ENCODE results near the gene PLXND1.

PLXND1 gene

DNA sequence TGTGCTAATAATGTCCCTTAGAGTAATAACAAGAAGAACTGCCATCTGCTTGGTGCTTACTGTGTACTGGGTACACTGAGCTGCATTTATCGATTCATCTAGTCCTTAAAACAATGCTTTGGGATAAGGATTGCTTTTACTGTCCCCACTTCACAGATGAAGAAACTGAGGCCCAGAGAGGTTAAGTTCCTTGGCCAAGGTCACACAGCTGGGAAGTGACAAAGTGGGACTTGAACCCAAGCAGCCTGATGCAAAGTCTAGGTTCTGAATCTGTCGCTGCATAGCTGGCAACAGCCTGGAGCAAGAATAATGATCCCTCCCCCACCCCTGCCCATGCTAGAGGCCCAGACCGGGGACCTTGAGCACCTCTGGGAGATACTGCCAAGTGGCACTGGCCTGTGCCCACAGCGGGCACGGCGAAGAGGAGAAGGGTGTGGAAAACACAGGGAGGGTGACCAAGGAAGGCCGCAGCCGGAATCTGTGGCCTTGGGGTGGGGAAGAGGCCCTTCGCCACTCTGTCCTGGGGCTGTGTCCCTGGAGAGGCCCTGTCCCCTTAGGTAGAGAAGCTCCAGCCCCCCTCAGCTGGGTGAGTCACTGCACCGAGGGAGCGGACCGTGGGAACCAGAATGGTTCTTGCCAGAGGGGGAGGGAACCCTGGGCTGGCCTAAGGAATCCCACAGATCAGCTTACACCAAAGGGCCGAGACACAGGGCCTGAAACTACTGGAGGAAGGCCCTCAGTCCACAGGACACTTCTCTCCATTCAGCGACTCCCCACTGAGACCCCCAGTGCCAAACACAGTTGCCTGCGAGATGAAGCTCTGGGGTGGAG, 3.5 kb downstream of the PLXND1 start:
- no peak overlapping the region for H3K27ac Mint-ChIP-seq
- H3K4me3 Mint-ChIP-seq: no peak overlapping the region
- no peak for DNase-seq (ENCODE audit: low spot score in 2 of 2)
- ATAC-seq: no peak
- no peaks in the 10 kb centered on the region for H3K9me3 Mint-ChIP-seq
- H3K36me3 Mint-ChIP-seq: peaks cover 7% of the 10 kb centered on the region
- peaks cover 86% of the 10 kb centered on the region for H3K4me1 Mint-ChIP-seq

DNA sequence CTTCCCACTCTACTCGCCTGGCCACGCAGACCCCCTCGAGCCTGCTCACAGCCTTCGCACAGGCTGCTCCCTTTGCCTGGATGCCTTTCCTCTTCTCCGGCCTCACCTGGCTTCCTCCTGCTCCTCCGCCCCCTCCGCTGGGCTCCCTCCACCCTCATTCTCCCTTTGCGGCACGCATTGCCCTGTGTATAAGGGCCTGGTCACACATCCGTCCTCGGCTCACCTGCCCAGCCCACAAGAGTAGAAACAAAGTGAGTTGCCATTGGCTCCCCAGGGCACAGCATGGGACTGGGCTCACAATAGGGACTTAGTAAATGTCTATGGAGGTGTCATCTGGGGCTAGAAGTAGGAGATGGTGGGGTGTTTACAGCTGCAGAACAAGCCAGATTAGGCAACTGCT, 4.2 kb downstream of the PLXND1 start:
- DNase-seq (ENCODE audit: low spot score in 2 of 2) (no peak), ATAC-seq (no peak)
- Mint-ChIP-seq H3K4me3 (no peak overlapping the region), H3K27ac (no peak overlapping the region), H3K4me1 (peaks cover 84% of the 10 kb centered on the region), H3K36me3 (peaks cover 7% of the 10 kb centered on the region), H3K9me3 (no peaks in the 10 kb centered on the region)

DNA sequence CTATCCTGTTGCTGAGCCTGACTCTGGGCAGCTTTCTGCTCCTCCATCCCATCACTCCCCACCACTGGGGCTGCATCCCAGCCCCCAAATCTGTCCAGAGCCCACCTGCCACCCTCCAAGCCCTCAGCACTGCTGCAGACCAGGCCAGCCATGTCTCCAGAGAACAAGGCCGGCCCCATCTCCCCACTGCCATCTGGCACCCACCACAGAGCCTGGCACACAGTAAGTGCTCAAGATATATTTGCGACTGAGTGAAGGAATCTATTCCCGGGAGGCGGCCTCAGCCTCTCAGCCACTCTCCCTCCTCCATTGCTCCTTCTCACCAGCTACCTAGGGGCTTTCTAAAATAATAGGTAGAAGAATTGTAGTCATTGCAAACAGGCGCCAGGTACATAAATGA, 4.8 kb downstream of the PLXND1 start:
- ATAC-seq: no peak
- no peak overlapping the region for H3K4me3 Mint-ChIP-seq
- H3K27ac Mint-ChIP-seq: peak overlapping the region; percentile 61

DNA sequence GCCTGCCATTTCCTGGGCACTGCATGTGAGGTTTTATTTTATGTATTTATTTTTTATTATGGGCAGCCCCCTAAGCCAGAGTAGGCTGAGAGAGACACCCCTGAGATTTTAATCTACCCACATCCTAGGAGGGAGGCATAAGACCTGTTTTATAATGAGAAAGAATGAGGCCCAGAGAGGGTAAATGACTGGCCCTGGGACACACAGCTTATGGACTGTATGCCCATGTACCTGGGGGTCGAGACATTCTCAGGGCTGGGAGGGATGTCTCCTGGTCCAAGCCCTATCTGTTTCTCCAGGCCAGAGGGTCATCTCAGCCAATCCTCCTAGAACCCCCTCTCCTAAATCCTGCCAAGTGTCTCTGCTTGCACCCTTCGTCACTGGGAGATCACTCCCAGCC, 6.1 kb downstream of the PLXND1 start:
- no peaks in the 10 kb centered on the region for H3K9me3 Mint-ChIP-seq
- ATAC-seq (no peak), DNase-seq (ENCODE audit: low spot score in 2 of 2) (no peak)
- H3K36me3 Mint-ChIP-seq: no peaks in the 10 kb centered on the region
- peak overlapping the region; percentile 32 for H3K27ac Mint-ChIP-seq
- peaks cover 75% of the 10 kb centered on the region for H3K4me1 Mint-ChIP-seq
- H3K4me3 Mint-ChIP-seq: no peak overlapping the region

More for the DNA sequence above, 4.8 kb downstream of the PLXND1 start:
- Mint-ChIP-seq H3K36me3 (peaks cover under 1% of the 10 kb centered on the region), H3K9me3 (no peaks in the 10 kb centered on the region), H3K4me1 (peaks cover 78% of the 10 kb centered on the region)
- no peak for DNase-seq (ENCODE audit: low spot score in 2 of 2)

DNA sequence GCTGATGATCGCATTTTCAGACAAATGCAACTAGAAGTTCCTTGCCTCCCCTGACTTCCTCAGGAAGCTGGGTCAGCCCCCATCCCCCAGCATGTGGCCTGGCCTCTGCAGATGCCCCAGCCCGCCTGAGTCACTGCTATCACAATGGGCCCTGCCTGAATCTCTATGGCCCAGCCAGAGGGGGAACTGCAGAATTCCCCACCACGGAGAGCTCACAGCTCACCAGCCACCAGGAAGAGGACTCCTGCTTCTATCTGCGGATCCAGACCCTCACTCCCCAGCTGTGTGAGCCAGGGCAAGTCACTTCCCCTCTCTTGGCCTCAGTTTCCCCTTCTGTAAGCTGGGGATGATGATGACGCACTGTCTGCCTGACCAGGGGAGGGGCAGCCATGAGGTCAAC, 6.9 kb downstream of the PLXND1 start:
- ATAC-seq (no peak), DNase-seq (ENCODE audit: low spot score in 2 of 2) (no peak)
- H3K9me3 Mint-ChIP-seq: no peaks in the 10 kb centered on the region
- peaks cover 78% of the 10 kb centered on the region for H3K4me1 Mint-ChIP-seq
- H3K4me3 Mint-ChIP-seq: no peak overlapping the region
- no peaks in the 10 kb centered on the region for H3K36me3 Mint-ChIP-seq
- H3K27ac Mint-ChIP-seq: no peak overlapping the region

DNA sequence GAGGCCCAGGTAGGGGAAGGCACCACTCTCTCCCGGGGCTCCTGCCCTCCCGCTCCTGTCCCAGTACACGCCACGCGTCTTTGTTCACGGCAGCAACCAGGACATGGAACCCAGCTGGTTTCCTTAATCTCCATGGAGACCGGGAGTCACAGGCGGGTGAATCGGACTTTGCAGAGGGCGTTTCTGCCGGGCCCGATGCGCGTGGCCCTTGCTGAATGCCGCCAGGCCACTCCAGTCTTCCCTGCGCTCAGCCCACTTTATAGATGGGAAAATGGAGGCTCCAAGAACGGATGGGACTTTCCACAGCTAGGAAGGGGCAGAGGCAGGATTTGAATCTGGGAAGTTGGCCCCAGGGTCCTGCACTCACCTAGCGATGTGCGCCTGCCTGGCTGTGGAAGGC, 7.4 kb downstream of the PLXND1 start:
- DNase-seq (ENCODE audit: low spot score in 2 of 2) (no peak), ATAC-seq (no peak)
- Mint-ChIP-seq H3K4me1 (peaks cover 77% of the 10 kb centered on the region), H3K4me3 (no peak overlapping the region), H3K27ac (no peak overlapping the region), H3K9me3 (no peaks in the 10 kb centered on the region), H3K36me3 (peaks cover under 1% of the 10 kb centered on the region)

DNA sequence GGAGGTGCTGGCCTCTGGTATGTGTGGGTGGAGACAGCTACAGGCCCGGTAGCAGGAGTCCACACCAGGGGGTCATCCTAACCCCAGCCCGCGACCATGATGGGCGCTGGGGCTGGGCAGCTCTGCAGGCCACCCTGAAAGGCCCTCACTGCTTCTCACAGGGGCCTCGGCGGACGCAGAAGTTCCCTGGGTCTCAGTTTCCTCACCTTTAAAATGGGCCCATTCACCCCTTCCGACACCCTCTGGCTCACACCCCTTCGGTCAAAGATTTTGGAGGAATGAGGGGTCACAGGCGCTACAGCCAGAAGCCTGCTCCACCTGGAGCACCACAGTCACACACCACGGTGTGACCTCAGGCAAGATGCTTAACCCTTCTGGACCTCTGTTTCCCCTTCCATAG, 8.0 kb downstream of the PLXND1 start:
- peaks cover 7% of the 10 kb centered on the region for H3K36me3 Mint-ChIP-seq
- no peaks in the 10 kb centered on the region for H3K9me3 Mint-ChIP-seq
- DNase-seq (ENCODE audit: low spot score in 2 of 2): no peak
- H3K27ac Mint-ChIP-seq: peak overlapping the region; percentile 21
- ATAC-seq: peak; percentile 2
- peaks cover 77% of the 10 kb centered on the region for H3K4me1 Mint-ChIP-seq
- no peak overlapping the region for H3K4me3 Mint-ChIP-seq

DNA sequence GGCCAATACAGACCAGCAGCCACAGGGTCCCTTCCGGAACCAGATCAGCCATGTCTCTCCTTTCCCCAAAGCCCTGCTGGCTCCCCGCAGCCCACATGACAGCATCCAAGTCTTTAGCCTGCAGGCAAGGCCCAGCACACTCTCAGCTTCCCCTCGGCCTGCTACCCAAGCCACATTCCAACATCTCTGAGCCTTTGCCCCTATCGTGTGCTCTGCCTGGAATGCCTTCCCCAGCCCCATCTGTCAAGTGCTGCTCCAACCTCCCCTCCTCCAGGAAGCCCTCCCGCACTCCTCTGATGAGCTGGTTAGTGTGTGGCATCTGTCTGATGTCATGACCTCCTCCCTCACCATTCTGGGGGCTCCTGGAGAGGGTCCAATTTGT, 8.5 kb downstream of the PLXND1 start:
- no peak overlapping the region for H3K4me3 Mint-ChIP-seq
- H3K27ac Mint-ChIP-seq: peak overlapping the region; percentile 21
- peaks cover 12% of the 10 kb centered on the region for H3K36me3 Mint-ChIP-seq
- no peaks in the 10 kb centered on the region for H3K9me3 Mint-ChIP-seq
- no peak for DNase-seq (ENCODE audit: low spot score in 2 of 2)
- ATAC-seq: no peak
- H3K4me1 Mint-ChIP-seq: peaks cover 77% of the 10 kb centered on the region

DNA sequence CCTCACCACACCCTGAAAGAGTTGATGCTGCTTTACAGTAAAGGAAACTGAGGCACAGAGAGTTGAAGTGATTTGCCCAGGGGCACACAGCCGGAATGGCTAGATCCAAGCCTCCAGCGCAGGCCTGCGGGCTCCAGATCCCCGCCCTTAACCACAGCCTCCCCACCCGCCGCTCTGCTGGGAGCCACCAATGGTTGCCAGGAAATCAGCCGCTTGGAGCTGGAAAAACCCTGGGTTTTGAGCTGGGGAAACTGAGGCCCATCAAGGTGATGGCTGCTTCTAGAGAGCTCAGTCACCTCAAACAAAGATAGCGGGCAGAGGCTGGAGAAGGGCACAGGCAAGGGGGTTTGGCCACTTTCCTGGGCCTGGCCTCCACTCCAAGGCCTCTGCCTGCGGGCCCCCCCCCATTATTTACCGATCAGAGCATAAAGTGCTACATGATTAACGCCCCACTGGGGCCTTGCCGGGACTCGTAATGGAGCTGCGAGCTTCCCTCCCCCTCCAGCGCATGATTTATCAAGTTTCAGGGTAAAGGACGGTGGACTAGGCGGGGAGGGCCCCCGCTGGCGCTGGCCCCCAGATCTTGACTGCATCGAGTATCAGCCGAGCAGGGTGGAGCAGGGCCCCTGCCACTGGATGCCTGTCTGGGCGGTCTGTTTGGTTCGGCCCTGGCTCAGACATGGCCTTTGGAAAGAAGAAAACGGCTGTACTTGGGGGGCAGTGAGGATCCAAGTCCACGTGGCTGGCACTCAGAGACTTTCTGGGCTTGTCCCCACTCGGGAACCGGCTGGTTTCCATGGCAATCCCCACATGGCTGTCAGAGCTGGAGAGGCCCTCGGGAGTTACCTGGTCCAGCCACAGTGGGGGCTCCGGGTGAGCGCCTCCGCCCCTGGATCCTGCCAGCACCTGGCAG, 9.1 kb downstream of the PLXND1 start:
- Mint-ChIP-seq H3K27ac (peak overlapping the region; percentile 21), H3K4me3 (no peak overlapping the region), H3K4me1 (peaks cover 73% of the 10 kb centered on the region), H3K36me3 (peaks cover 12% of the 10 kb centered on the region), H3K9me3 (no peaks in the 10 kb centered on the region)
- DNase-seq (ENCODE audit: low spot score in 2 of 2) (no peak), ATAC-seq (no peak)

DNA sequence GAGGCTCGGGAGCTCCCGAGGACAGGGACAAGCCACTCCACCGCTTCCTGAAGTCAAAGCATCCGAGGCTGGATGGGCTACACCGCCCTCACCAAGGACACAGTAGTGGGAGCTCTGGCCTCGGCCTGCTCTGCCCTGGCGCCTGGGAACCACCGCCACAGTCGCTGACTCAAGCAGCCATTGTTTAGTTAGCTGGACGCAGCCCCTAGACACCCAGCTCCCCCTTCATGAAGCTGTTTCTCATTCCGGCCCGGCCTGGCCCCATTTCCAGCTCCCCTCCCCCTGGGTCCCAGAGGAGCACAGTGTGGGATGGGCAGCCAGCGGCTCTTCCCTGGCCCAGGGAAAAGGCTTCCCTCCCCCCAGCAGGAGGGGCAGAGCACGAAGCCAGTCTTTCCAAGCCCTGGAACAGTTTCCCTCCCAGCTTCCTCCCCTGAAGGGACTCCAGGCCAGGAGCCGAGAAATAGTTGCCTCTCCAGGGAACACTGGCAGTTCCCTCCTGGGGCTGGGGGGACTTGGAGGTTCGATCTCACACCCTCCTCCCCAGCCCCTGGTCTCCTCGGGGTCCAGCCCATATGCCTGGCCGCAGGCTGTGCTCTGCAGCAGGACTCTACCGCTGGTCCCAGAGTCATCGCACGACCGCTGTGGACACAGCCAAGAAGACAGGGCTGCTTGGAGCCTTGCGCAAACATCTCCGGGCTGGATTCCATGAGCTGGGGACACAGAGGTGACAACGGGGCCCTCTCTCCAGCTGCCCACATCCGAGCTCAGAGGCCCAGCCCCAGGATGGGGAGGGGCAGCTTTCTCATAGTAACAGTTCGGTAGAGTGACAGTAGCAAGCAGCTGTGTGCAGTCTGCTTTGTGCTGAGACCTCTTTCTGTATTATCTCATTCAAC, 10.0 kb downstream of the PLXND1 start:
- H3K4me1 Mint-ChIP-seq: peaks cover 72% of the 10 kb centered on the region
- DNase-seq (ENCODE audit: low spot score in 2 of 2) (no peak), ATAC-seq (peak; percentile 45)
- H3K9me3 Mint-ChIP-seq: no peaks in the 10 kb centered on the region
- H3K27ac Mint-ChIP-seq: no peak overlapping the region
- H3K4me3 Mint-ChIP-seq: no peak overlapping the region
- H3K36me3 Mint-ChIP-seq: peaks cover 12% of the 10 kb centered on the region

DNA sequence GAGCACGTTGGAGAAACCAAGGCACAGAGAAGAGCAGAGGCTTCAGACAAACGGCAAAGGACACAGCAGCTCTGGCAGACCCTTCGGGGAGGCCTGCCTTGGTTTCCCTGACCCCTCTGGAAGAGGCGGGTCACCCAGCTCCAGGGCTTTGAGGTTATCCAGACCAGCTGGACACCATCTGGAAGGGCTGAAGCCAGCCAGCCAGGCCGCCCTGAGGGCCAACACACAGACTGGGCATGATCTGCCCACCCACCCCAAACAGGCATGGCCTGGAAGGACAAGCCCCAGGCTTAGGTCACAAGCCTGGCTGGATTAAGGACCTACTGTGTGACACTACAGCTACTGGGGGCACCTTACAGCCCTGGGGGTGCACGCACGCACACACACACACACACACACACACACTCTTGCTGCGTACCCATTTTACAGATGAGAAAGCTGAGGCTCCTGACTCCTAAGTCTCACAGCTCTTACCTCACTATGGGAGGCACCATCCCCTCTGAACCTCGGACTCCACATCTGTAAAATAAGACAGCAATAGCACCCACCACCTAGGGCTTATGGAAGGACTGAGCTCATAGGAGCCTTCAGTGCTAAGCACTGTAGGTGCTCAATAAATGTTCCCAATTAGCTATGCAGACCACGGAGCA, 10.8 kb downstream of the PLXND1 start:
- peaks cover 67% of the 10 kb centered on the region for H3K4me1 Mint-ChIP-seq
- DNase-seq (ENCODE audit: low spot score in 2 of 2): no peak

DNA sequence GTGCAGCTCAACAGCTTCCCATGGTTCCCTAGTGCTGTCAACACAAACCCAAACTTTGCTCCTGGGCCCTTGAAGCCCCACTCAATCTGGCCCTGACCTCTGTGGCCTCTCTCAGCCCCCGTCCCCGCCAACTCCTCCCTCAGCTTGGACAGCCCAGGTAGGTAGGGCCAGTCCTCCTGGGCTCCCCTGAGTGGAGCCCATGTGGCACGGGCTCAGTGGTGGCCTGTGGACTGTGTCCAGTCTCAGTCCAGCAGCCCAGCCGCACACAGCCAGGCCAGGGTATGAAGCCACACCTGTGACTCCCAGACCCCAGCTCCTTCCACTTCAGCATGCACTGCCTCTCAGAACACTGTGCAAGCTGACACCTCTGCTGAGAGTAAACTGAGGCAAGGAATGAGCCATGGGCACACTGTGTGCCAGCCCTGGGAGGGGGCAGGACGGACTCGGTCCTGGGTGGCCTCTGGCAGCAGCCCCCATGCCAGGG, 11.5 kb downstream of the PLXND1 start:
- DNase-seq (ENCODE audit: low spot score in 2 of 2) (no peak), ATAC-seq (no peak)
- Mint-ChIP-seq H3K4me3 (no peak overlapping the region), H3K36me3 (peaks cover 12% of the 10 kb centered on the region), H3K27ac (no peak overlapping the region), H3K9me3 (no peaks in the 10 kb centered on the region), H3K4me1 (peaks cover 66% of the 10 kb centered on the region)

More for the DNA sequence above, 10.8 kb downstream of the PLXND1 start:
- no peak overlapping the region for H3K4me3 Mint-ChIP-seq
- H3K9me3 Mint-ChIP-seq: no peaks in the 10 kb centered on the region
- ATAC-seq: no peak
- H3K27ac Mint-ChIP-seq: no peak overlapping the region
- peaks cover 12% of the 10 kb centered on the region for H3K36me3 Mint-ChIP-seq

DNA sequence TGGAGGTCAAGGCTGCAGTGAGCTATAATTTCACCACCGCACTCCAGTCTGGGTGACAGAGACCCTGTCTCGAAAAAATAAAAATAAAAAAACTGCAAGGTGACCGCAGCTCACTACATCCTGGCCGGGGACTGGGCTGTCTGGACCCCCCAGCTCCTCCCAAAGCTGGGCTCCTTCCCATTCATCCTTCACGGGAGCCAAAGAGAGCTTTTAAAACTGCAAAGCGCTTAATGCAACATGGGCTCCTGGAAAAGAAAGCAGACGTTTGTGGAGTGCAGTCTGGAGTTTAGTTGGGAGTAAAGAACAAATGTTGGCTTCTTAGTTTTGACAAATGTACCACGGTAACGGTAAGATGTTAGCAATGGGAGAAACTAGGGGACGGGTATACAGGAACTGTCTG, 12.1 kb downstream of the PLXND1 start:
- H3K4me3 Mint-ChIP-seq: peak overlapping the region; percentile 72
- H3K9me3 Mint-ChIP-seq: no peaks in the 10 kb centered on the region
- peak overlapping the region; percentile 83 for H3K27ac Mint-ChIP-seq
- ATAC-seq (no peak), DNase-seq (ENCODE audit: low spot score in 2 of 2) (no peak)
- H3K4me1 Mint-ChIP-seq: peaks cover 62% of the 10 kb centered on the region
- H3K36me3 Mint-ChIP-seq: peaks cover 12% of the 10 kb centered on the region

DNA sequence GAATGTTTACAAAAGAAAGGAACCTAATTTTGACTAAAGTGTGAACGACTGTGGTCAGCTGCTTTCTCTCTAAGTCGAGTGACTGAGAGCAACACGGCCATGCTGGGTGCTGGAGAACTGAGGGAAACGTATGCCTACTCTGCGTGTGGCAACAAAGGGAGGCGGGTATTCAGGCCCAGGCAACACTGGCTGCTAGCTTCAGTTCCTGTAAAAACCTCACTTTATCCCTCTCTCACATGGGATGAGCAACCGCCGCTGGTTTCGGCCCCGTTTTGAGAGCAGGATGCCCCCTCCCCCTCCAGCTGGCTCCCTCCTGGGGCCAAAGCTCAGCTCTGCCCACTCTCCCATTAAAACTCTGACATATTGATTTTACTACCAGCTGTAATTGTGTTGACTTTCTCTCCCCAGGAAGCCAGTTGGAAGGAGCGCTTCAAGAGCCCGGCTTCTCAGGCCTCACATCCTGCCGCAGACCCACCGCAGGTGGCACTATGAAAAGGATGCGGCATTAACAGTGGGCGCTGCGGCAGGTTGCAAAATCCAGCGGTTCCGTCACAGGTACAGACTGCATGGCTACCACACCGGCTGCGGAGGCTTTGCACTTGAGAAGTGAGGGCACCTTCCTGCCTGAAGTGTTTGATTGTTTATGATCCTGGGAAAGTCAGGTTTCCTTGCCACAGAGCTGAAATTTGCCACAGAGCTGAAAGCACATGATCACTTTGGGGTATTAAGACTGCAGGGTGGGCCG, 12.7 kb downstream of the PLXND1 start:
- Mint-ChIP-seq H3K4me1 (peaks cover 55% of the 10 kb centered on the region), H3K36me3 (peaks cover 12% of the 10 kb centered on the region), H3K27ac (peak overlapping the region; percentile 83), H3K9me3 (no peaks in the 10 kb centered on the region), H3K4me3 (peak overlapping the region; percentile 72)
- peak; percentile 42 to 84 for DNase-seq (ENCODE audit: low spot score in 2 of 2)
- ATAC-seq: peak; percentile 79
